RCC 7860 (cell line): ENCODE data around the gene RNLS.
"Not testable (repeated sequence)": the region's sequence is repeated elsewhere in the genome, so short reads cannot be mapped to it uniquely, and the experiment has no call there.

Source experiments
- DNase-seq: peaks from one replicate; pipeline ENCODE4 v3.0.0-alpha.2; 2015; ENCODE audit warnings: low spot score
- FAIRE-seq: peaks from 2 replicates; lab custom pipeline; 2012; peaks lifted over from hg19 to GRCh38; lab: Jason Lieb, UNC

Gene RNLS

GRCh38 chr10:88361494-88361893 lies 221.6 kb downstream of the RNLS start:
- DNase-seq (no peak), FAIRE-seq (no peak)

- not testable (repeated sequence) for DNase-seq, FAIRE-seq
Measured at GRCh38 chr10:88355750-88356149, 227.4 kb downstream of the RNLS start.

GRCh38 chr10:88347597-88348304 lies 235.4 kb downstream of the RNLS start:
- FAIRE-seq (no peak), DNase-seq (no peak)

- FAIRE-seq, result no peak
Measured at GRCh38 chr10:88347022-88347421, 236.1 kb downstream of the RNLS start.

DNA sequence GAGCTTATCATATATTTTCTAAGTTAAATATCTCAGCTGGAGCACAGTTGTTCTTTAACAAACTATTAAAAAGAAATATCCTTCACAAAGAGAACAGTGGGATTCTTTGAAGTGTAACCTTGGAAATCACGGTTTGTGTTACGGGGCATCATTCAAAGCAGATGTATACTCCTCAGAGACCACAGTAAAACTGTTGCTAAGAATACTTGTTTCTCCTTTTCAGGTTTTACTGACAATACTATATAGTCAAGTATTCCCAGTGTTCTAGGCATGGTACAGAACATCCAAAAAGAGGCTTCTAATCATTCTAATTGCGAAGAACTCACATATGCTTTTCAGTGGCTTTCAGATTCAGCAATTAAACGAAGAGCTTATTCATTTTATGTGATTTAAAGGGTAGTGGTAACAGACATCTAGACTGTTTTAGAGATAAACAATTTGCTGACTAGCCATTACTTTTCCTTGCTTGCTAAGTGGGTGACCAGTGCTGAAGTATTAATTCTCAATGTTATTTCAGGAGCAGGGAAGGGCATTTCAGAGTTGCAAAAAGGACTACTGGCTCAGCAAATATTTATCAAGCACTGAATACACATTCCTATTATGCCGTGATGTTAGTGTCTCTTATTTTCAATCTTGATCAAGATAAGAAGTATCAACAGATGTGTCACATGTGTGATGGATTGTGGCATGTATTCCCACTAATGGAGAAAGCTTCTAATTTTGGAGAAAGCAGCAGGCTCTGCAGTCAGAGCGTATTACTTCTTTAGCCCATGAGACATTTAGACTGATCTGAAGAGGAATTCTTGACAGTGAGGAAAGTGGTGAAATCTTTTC lies 236.8 kb downstream of the RNLS start:
- DNase-seq (no peak), FAIRE-seq (no peak)

More at GRCh38 chr10:88347022-88347421, 236.1 kb downstream of the RNLS start:
- DNase-seq, result no peak

GRCh38 chr10:88343761-88344484 lies 239.2 kb downstream of the RNLS start:
- DNase-seq, result no peak
- no peak for FAIRE-seq

GRCh38 chr10:88342733-88343310 lies 240.3 kb downstream of the RNLS start:
- DNase-seq (no peak), FAIRE-seq (no peak)

- FAIRE-seq (no peak), DNase-seq (no peak)
Measured at GRCh38 chr10:88337134-88337533, 246.0 kb downstream of the RNLS start.

DNA sequence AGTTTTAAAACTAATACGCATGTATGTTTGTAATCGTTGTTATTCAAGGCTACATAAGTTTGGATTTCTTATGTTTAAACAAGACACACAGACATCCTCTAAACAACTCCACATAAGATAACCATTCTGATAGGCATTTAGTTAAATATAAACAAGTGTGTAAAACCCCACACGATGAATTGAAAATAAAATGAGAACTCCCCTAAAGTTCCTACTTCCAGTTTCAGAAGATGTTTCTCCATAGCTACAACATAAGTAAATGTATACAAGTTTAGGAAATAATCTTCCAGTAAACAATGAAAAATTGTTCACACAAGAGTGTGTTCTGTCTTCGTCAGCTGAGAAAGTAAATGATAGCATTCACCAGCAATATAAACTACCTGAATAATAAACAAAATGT lies 246.8 kb downstream of the RNLS start:
- FAIRE-seq, result no peak
- no peak for DNase-seq

DNA sequence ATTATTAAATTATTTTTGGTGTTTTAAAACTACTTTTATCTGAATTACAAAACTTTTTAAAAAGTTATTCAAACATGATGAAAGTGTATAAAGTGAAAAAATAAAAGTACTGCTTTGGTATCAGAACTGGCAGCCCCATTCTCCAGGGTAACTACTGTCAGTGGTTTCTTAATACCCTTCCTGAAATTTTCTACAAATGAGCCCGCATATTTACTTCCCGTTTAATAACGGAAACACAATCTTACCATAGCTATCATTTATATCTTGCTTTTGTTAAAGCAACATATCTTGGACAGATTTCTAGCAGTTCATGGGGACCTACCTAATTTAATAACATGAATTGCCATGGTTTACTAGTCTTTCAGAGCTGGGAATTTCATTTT lies 249.9 kb downstream of the RNLS start:
- DNase-seq (no peak), FAIRE-seq (no peak)

DNA sequence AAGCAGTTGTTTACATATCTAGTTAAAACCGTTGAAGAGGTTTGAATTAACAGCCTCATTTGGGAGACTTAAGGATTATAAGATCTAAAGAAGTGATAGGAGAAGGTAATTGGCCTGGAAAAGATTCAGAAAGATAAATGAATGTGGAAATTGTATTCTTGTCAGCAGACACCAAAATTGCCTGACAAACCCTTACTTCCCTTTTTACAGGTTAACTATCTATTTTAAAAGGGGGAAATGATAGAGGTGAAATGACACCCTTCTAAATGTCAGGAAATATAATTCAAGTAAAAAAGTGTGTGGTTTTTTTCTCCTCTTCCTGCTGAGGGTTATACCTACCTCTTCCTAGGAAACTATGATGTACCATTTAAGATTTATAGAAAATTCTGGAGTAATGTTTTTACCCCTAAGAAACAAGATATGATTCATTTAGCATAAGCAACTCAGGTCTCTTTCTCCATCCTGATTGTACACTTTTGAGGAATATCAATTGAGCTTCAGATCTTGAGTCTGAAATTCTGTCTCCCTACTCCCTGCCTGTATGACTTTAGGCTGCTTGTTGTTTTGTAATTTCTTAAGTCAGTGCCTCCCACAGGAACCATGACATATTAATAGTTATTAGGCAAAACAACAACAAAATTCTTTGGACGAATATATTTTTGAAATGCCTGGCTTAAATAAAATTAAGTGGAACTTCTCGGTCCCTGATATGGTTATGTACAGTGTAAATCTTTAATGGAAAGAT lies 250.4 kb downstream of the RNLS start:
- FAIRE-seq (no peak), DNase-seq (no peak)

DNA sequence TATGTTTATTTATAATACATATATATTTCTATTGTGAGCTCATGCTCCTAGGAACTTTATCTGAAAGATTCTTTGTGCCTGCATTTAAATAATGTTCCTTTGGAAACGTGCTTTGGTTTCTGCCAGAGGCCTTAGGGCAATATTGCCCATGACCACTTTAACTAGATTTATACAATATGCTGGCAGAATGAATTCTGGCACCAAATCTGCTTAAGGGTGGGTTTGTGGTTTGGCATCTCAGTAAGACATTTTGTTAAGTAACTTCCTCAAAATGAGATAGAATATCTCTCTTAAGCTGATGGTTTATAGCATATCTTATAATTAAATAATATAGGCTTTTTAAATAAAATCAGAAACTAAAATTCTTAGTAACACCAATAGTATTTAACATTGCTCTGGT lies 252.9 kb downstream of the RNLS start:
- FAIRE-seq, result no peak
- no peak for DNase-seq

DNA sequence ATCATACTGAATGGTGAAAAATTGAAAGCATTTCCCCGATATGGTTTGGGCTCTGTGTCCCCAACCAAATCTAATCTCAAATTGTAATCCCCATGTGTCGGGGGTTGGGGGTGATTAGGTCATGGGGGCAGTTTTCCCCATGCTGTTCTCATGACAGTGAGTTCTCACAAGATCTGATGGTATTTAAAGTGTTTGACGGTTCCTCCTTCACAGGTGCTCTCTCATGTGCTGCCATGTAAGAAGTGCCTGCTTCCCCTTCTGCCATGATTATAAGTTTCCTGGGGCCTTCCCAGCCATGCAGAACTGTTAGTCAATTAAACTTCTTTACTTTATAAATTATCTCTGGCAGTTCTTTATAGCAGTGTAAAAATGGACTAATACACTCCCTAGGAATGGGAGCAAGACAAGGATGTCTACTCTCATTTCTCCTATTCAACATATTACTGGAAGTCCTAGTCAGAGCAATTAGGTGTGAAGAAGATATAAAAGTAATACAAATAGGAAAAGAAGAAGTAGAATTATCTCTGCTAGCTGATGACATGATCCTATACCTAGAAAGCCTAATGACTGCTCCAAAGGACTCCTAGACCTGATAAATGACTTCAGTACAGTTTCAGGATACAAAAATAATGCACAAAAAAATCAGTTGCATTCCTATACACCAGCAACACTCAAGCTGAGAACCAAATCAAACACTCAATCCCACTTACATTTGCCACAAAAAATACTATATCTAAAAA lies 260.6 kb downstream of the RNLS start:
- DNase-seq, result no peak
- FAIRE-seq, result no peak

- DNase-seq, result no peak
- no peak for FAIRE-seq
Measured at GRCh38 chr10:88319960-88320517, 263.1 kb downstream of the RNLS start.

- DNase-seq, result no peak
- FAIRE-seq, result no peak
Measured at GRCh38 chr10:88318803-88319202, 264.3 kb downstream of the RNLS start.

DNA sequence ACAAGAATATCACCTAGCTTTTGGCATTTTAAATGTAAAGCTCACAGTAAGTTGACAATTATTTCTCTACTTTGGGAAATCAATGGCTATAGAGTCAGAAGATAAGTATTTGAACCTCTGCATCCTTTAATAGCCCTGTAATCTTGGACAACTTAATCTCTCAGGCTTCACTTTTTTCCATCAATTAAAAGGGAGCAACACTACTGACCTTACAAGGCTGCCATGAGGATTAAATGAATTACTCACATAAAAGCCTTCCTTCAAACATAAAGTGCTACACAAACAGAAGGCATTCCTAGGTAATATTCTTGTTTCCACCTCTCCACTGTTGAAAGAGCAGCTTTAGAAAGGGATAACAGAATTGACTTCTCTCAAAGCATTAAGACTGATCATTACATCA lies 266.0 kb downstream of the RNLS start:
- DNase-seq (no peak), FAIRE-seq (no peak)

DNA sequence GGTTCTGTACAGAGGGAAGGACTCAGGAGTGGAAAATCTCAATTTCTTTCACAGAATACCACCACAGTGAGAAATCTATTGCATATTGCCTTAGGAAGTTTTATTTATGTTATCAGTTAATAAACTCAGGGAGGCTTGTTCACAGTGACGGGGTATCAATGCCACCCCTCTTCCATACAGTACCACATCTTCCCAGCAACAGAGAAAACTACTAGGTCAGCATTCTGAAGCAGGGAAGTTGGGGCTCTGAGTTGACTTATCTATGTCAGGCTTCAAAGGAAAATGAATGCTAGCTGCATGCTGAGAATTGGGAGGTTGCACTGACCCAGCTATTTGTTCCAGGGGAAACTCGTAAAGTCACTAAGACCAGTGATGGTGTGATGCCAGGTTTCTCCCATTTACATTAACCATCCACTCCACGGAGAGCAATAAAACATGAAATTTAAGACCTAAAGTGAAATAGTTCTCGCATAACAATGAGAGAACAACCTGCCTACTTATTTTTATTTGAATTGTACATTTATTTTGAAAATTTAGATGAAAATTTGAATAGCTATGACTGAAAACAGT lies 266.7 kb downstream of the RNLS start:
- DNase-seq (no peak), FAIRE-seq (no peak)

DNA sequence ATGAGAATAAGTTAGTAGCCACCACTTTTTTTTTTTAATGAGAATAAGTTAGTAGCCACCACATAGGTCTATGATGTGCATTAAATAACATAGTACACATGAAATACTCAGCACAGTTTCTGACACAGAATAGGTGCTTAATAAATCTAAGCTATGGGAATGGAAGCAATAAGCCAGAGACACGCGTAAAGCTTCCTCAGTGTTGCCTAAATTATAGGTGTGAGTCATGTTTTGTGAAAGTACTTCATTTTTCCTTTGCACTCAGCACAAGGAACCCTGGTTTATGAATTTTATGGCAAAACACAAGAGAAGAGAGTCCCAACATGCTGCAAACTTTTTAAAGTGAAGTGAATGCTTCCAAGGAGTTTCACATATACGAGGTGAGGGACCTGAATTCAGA lies 267.4 kb downstream of the RNLS start:
- DNase-seq, result no peak

GRCh38 chr10:88314362-88314761 lies 268.8 kb downstream of the RNLS start:
- no peak for FAIRE-seq

More for the DNA sequence above, 267.4 kb downstream of the RNLS start:
- FAIRE-seq, result no peak

More at GRCh38 chr10:88314362-88314761, 268.8 kb downstream of the RNLS start:
- no peak for DNase-seq
